Measurements from ENCODE around the gene SNRK.
A peak's percentile ranks its signal among the peaks of the same experiment; 100 is the strongest.

Gene SNRK

GRCh38 chr3:43373560-43373928 lies 87.2 kb downstream of the SNRK start:
- DNase-seq = no peak

- peak; percentile 42 for DNase-seq
Measured at GRCh38 chr3:43378066-43378935, 92.0 kb downstream of the SNRK start.

- no peak for DNase-seq
Measured at GRCh38 chr3:43379343-43379742, 93.0 kb downstream of the SNRK start.

DNA sequence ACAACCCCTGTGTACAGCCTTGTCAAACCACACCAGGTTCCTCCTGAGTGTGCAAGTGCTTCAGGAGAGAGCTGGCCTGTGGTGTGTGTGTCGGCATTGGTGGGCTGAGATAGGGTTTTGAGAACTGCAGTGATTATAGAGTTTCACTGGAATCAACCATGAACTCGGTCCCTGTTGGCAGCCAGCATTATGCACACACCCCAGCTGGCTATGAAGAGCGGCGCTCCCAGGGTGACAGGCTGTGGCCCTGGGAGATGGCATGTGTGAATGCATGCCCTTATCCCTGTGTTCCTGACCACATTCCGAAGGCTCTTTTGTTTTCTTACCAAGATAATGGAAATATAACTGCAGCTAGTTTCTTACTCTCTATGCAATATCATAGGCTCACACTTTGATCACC lies 101.8 kb downstream of the SNRK start:
- DNase-seq = no peak

GRCh38 chr3:43388915-43389314 lies 102.6 kb downstream of the SNRK start:
- no peak for DNase-seq

GRCh38 chr3:43389388-43390254 lies 103.3 kb downstream of the SNRK start:
- DNase-seq = no peak

DNA sequence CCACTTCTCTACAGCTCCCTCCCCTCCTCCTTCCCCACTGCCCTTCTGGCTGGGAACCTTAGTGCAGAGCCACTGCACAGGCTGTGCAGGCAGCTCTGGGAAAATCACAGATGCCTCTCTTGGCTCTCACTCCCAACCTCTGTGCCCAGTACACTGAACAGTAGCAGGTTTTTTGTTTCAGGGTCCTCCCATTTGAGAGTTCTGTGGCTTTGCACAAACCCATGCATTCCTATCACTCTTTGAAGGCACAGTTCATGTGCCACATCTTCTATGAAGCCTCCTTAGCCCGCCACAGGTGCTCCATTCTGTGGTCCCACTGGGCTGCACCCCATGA lies 103.9 kb downstream of the SNRK start:
- no peak for DNase-seq

GRCh38 chr3:43391621-43392020 lies 105.3 kb downstream of the SNRK start:
- no peak for DNase-seq

GRCh38 chr3:43394041-43394554 lies 107.8 kb downstream of the SNRK start:
- DNase-seq = peak; percentile 37

- no peak for DNase-seq
Measured at GRCh38 chr3:43399034-43399433, 112.7 kb downstream of the SNRK start.

- DNase-seq = no peak
Measured at GRCh38 chr3:43400167-43400566, 113.8 kb downstream of the SNRK start.

All from NCI-H226 (cell line).